ENCODE data around the gene KLHDC4. TPM values are rescaled to one million over a fixed set of nuclear protein-coding genes. Genes with fewer than 3 reads are reported as not detected.

Gene KLHDC4
- total RNA-seq, 1 donor = 33.4 TPM

- H3K4me3 ChIP-seq (ENCODE audit: low read length) = no peak overlapping the region
Measured at GRCh38 chr16:87706278-87707000, 59.3 kb downstream of the KLHDC4 start.

GRCh38 chr16:87705771-87706277, 60.0 kb downstream of the KLHDC4 start:
- no peak overlapping the region for H3K4me3 ChIP-seq (ENCODE audit: low read length)
- no peaks in the 10 kb centered on the region for H3K27me3 ChIP-seq (ENCODE audit: insufficient read depth, low read length)
- H3K4me1 ChIP-seq (ENCODE audit: insufficient read depth, low read length) = peaks cover 29% of the 10 kb centered on the region

More at GRCh38 chr16:87706278-87707000, 59.3 kb downstream of the KLHDC4 start:
- Histone ChIP-seq H3K9me3 (ENCODE audit: low read depth, low read length) (no peaks in the 10 kb centered on the region), H3K27me3 (ENCODE audit: insufficient read depth, low read length) (no peaks in the 10 kb centered on the region), H3K4me1 (ENCODE audit: insufficient read depth, low read length) (peaks cover 23% of the 10 kb centered on the region)

GRCh38 chr16:87704754-87705353, 60.9 kb downstream of the KLHDC4 start:
- Histone ChIP-seq H3K4me1 (ENCODE audit: insufficient read depth, low read length) (peaks cover 30% of the 10 kb centered on the region), H3K9me3 (ENCODE audit: low read depth, low read length) (no peaks in the 10 kb centered on the region), H3K4me3 (ENCODE audit: low read length) (no peak overlapping the region), H3K27me3 (ENCODE audit: insufficient read depth, low read length) (no peaks in the 10 kb centered on the region)

More at GRCh38 chr16:87705771-87706277, 60.0 kb downstream of the KLHDC4 start:
- H3K9me3 ChIP-seq (ENCODE audit: low read depth, low read length) = no peaks in the 10 kb centered on the region

- no peaks in the 10 kb centered on the region for H3K27me3 ChIP-seq (ENCODE audit: insufficient read depth, low read length)
- H3K4me3 ChIP-seq (ENCODE audit: low read length) = no peak overlapping the region
- peaks cover 31% of the 10 kb centered on the region for H3K4me1 ChIP-seq (ENCODE audit: insufficient read depth, low read length)
- no peaks in the 10 kb centered on the region for H3K9me3 ChIP-seq (ENCODE audit: low read depth, low read length)
Measured at GRCh38 chr16:87703835-87704375, 61.9 kb downstream of the KLHDC4 start.

GRCh38 chr16:87703071-87703470, 62.7 kb downstream of the KLHDC4 start:
- Histone ChIP-seq H3K4me3 (ENCODE audit: low read length) (no peak overlapping the region), H3K27me3 (ENCODE audit: insufficient read depth, low read length) (no peaks in the 10 kb centered on the region), H3K4me1 (ENCODE audit: insufficient read depth, low read length) (peaks cover 37% of the 10 kb centered on the region)

GRCh38 chr16:87702325-87702811, 63.4 kb downstream of the KLHDC4 start:
- H3K27me3 ChIP-seq (ENCODE audit: insufficient read depth, low read length) = no peaks in the 10 kb centered on the region
- no peaks in the 10 kb centered on the region for H3K9me3 ChIP-seq (ENCODE audit: low read depth, low read length)
- peaks cover 37% of the 10 kb centered on the region for H3K4me1 ChIP-seq (ENCODE audit: insufficient read depth, low read length)
- H3K4me3 ChIP-seq (ENCODE audit: low read length) = no peak overlapping the region

More at GRCh38 chr16:87703071-87703470, 62.7 kb downstream of the KLHDC4 start:
- H3K9me3 ChIP-seq (ENCODE audit: low read depth, low read length) = no peaks in the 10 kb centered on the region

GRCh38 chr16:87701505-87701921, 64.3 kb downstream of the KLHDC4 start:
- H3K9me3 ChIP-seq (ENCODE audit: low read depth, low read length) = no peaks in the 10 kb centered on the region
- H3K4me3 ChIP-seq (ENCODE audit: low read length) = no peak overlapping the region
- H3K27me3 ChIP-seq (ENCODE audit: insufficient read depth, low read length) = no peaks in the 10 kb centered on the region
- peaks cover 37% of the 10 kb centered on the region for H3K4me1 ChIP-seq (ENCODE audit: insufficient read depth, low read length)

GRCh38 chr16:87701078-87701460, 64.7 kb downstream of the KLHDC4 start:
- Histone ChIP-seq H3K27me3 (ENCODE audit: insufficient read depth, low read length) (no peaks in the 10 kb centered on the region), H3K4me3 (ENCODE audit: low read length) (no peak overlapping the region), H3K9me3 (ENCODE audit: low read depth, low read length) (no peaks in the 10 kb centered on the region), H3K4me1 (ENCODE audit: insufficient read depth, low read length) (peaks cover 37% of the 10 kb centered on the region)

- Histone ChIP-seq H3K4me3 (ENCODE audit: low read length) (no peak overlapping the region), H3K4me1 (ENCODE audit: insufficient read depth, low read length) (peaks cover 37% of the 10 kb centered on the region)
Measured at GRCh38 chr16:87700406-87701077, 65.2 kb downstream of the KLHDC4 start.

GRCh38 chr16:87698676-87699199, 67.0 kb downstream of the KLHDC4 start:
- peaks cover 36% of the 10 kb centered on the region for H3K4me1 ChIP-seq (ENCODE audit: insufficient read depth, low read length)

More at GRCh38 chr16:87700406-87701077, 65.2 kb downstream of the KLHDC4 start:
- H3K27me3 ChIP-seq (ENCODE audit: insufficient read depth, low read length) = no peaks in the 10 kb centered on the region
- no peaks in the 10 kb centered on the region for H3K9me3 ChIP-seq (ENCODE audit: low read depth, low read length)

GRCh38 chr16:87698241-87698640, 67.5 kb downstream of the KLHDC4 start:
- no peaks in the 10 kb centered on the region for H3K9me3 ChIP-seq (ENCODE audit: low read depth, low read length)
- peaks cover 31% of the 10 kb centered on the region for H3K4me1 ChIP-seq (ENCODE audit: insufficient read depth, low read length)
- H3K4me3 ChIP-seq (ENCODE audit: low read length) = no peak overlapping the region
- no peaks in the 10 kb centered on the region for H3K27me3 ChIP-seq (ENCODE audit: insufficient read depth, low read length)

More at GRCh38 chr16:87698676-87699199, 67.0 kb downstream of the KLHDC4 start:
- no peaks in the 10 kb centered on the region for H3K9me3 ChIP-seq (ENCODE audit: low read depth, low read length)
- H3K27me3 ChIP-seq (ENCODE audit: insufficient read depth, low read length) = no peaks in the 10 kb centered on the region
- no peak overlapping the region for H3K4me3 ChIP-seq (ENCODE audit: low read length)

GRCh38 chr16:87697792-87698191, 68.0 kb downstream of the KLHDC4 start:
- Histone ChIP-seq H3K9me3 (ENCODE audit: low read depth, low read length) (no peaks in the 10 kb centered on the region), H3K4me3 (ENCODE audit: low read length) (no peak overlapping the region), H3K27me3 (ENCODE audit: insufficient read depth, low read length) (no peaks in the 10 kb centered on the region), H3K4me1 (ENCODE audit: insufficient read depth, low read length) (peaks cover 27% of the 10 kb centered on the region)

GRCh38 chr16:87697256-87697655, 68.5 kb downstream of the KLHDC4 start:
- Histone ChIP-seq H3K4me3 (ENCODE audit: low read length) (no peak overlapping the region), H3K9me3 (ENCODE audit: low read depth, low read length) (no peaks in the 10 kb centered on the region), H3K27me3 (ENCODE audit: insufficient read depth, low read length) (no peaks in the 10 kb centered on the region), H3K4me1 (ENCODE audit: insufficient read depth, low read length) (peaks cover 22% of the 10 kb centered on the region)

- H3K4me1 ChIP-seq (ENCODE audit: insufficient read depth, low read length) = peaks cover 17% of the 10 kb centered on the region
- no peaks in the 10 kb centered on the region for H3K9me3 ChIP-seq (ENCODE audit: low read depth, low read length)
- no peaks in the 10 kb centered on the region for H3K27me3 ChIP-seq (ENCODE audit: insufficient read depth, low read length)
- no peak overlapping the region for H3K4me3 ChIP-seq (ENCODE audit: low read length)
Measured at GRCh38 chr16:87696726-87697125, 69.1 kb downstream of the KLHDC4 start.
